HG03457 (cell line): ENCODE data around the gene TMIGD1.
"Not testable (repeated sequence)": the region's sequence is repeated elsewhere in the genome, so short reads cannot be mapped to it uniquely, and the experiment has no call there.

ENCODE experiments used
- ATAC-seq: cut with Tn5 transposase; IDR thresholded peaks from one replicate; pipeline ENCODE4 v1.9.1; 2021; ENCODE audit warnings: moderate number of reproducible peaks; ENCODE audit not compliant: unreplicated experiment

TMIGD1 gene

GRCh38 chr17:30358055-30358760 is 24.4 kb upstream of the TMIGD1 start:
- ATAC-seq, result no peak

- ATAC-seq, result no peak
These were observed 23.6 kb upstream of the TMIGD1 start for GRCh38 chr17:30357476-30357875.

- ATAC-seq, result no peak
These were observed 20.8 kb upstream of the TMIGD1 start for GRCh38 chr17:30354701-30355100.

- no peak for ATAC-seq
These were observed 18.5 kb upstream of the TMIGD1 start for GRCh38 chr17:30352240-30352814.

- ATAC-seq, result no peak
These were observed 17.9 kb upstream of the TMIGD1 start for GRCh38 chr17:30351735-30352134.

- not testable (repeated sequence) for ATAC-seq
These were observed 17.4 kb upstream of the TMIGD1 start for GRCh38 chr17:30351263-30351662.

- no peak for ATAC-seq
These were observed 15.4 kb upstream of the TMIGD1 start for GRCh38 chr17:30349252-30349651.

- ATAC-seq, result no peak
These were observed 13.6 kb upstream of the TMIGD1 start for GRCh38 chr17:30347488-30347887.

- ATAC-seq, result no peak
These were observed 12.5 kb upstream of the TMIGD1 start for GRCh38 chr17:30346221-30346795.

GRCh38 chr17:30345527-30346075 is 11.7 kb upstream of the TMIGD1 start:
- ATAC-seq, result no peak

- no peak for ATAC-seq
These were observed 11.2 kb upstream of the TMIGD1 start for GRCh38 chr17:30345089-30345433.

GRCh38 chr17:30344283-30345088 is 10.6 kb upstream of the TMIGD1 start:
- ATAC-seq, result no peak

GRCh38 chr17:30343796-30344195 is 9.9 kb upstream of the TMIGD1 start:
- no peak for ATAC-seq

GRCh38 chr17:30343244-30343643 is 9.4 kb upstream of the TMIGD1 start:
- ATAC-seq, result not testable (repeated sequence)

GRCh38 chr17:30341703-30342249 is 7.9 kb upstream of the TMIGD1 start:
- no peak for ATAC-seq

- ATAC-seq, result no peak
These were observed 7.0 kb upstream of the TMIGD1 start for GRCh38 chr17:30340801-30341356.

- no peak for ATAC-seq
These were observed 5.2 kb upstream of the TMIGD1 start for GRCh38 chr17:30339086-30339485.

- ATAC-seq, result no peak
These were observed 3.6 kb upstream of the TMIGD1 start for GRCh38 chr17:30337393-30337999.

GRCh38 chr17:30336369-30337171 is 2.7 kb upstream of the TMIGD1 start:
- ATAC-seq, result no peak

- no peak for ATAC-seq
These were observed 564 bp upstream of the TMIGD1 start for GRCh38 chr17:30334421-30334820.
